ENCODE data around the gene CPXM1.

The CPXM1 gene

GRCh38 chr20:2751878-2752566, 48.4 kb downstream of the CPXM1 start:
- no peak for FAIRE-seq
- DNase-seq (ENCODE audit: insufficient read length, low spot score), result no peak

GRCh38 chr20:2751347-2751877, 49.0 kb downstream of the CPXM1 start:
- no peak for DNase-seq (ENCODE audit: insufficient read length, low spot score)

GRCh38 chr20:2750491-2751251, 49.8 kb downstream of the CPXM1 start:
- DNase-seq (ENCODE audit: insufficient read length, low spot score) (no peak), FAIRE-seq (no peak)

More at GRCh38 chr20:2751347-2751877, 49.0 kb downstream of the CPXM1 start:
- FAIRE-seq, result no peak

GRCh38 chr20:2749951-2750490, 50.4 kb downstream of the CPXM1 start:
- FAIRE-seq, result no peak

GRCh38 chr20:2749343-2749950, 51.0 kb downstream of the CPXM1 start:
- FAIRE-seq (no peak), DNase-seq (ENCODE audit: insufficient read length, low spot score) (no peak)

More at GRCh38 chr20:2749951-2750490, 50.4 kb downstream of the CPXM1 start:
- DNase-seq (ENCODE audit: insufficient read length, low spot score), result no peak

- DNase-seq (ENCODE audit: insufficient read length, low spot score) (no peak), FAIRE-seq (no peak)
Measured at GRCh38 chr20:2748551-2749342, 51.7 kb downstream of the CPXM1 start.

GRCh38 chr20:2747676-2748235, 52.7 kb downstream of the CPXM1 start:
- FAIRE-seq (peak; percentile 85), DNase-seq (ENCODE audit: insufficient read length, low spot score) (no peak)

GRCh38 chr20:2746636-2747265, 53.7 kb downstream of the CPXM1 start:
- DNase-seq (ENCODE audit: insufficient read length, low spot score) (no peak), FAIRE-seq (peak; percentile 80)

GRCh38 chr20:2745936-2746635, 54.3 kb downstream of the CPXM1 start:
- FAIRE-seq (no peak), DNase-seq (ENCODE audit: insufficient read length, low spot score) (no peak)

GRCh38 chr20:2745060-2745910, 55.1 kb downstream of the CPXM1 start:
- FAIRE-seq, result no peak
- DNase-seq (ENCODE audit: insufficient read length, low spot score), result no peak
